Gastroesophageal sphincter (tissue), 4 donors: ENCODE results near the gene TEN1. TPM values are rescaled to one million over a fixed set of nuclear protein-coding genes. Genes with fewer than 3 reads are reported as not detected.

Source experiments
- ATAC-seq: fragments of 150-250 bp; one replicate; pipeline ENCODE4 v1.9.1; 2016; ENCODE audit warnings: mild to moderate bottlenecking, moderate library complexity
- H3K27ac ChIP-seq, 4 donors: fragments of 200-600 bp; sonication (generic) in 3 of 4; 1 replicate in 3 of 4; 2 replicates in 1 of 4; pipeline ENCODE4 v1.5.1; 2016 to 2019
- H3K27me3 ChIP-seq: fragments of 200-600 bp; sonication (generic); one replicate; pipeline ENCODE4 v1.5.1; 2019
- H3K36me3 ChIP-seq, 2 donors: fragments of 200-600 bp; sonication (generic); one replicate each; pipeline ENCODE4 v1.5.1; 2019; ENCODE audit warnings: control low read depth in 1 of 2
- H3K4me1 ChIP-seq, 3 donors: fragments of 200-600 bp; sonication (generic); 1 replicate in 2 of 3; 2 replicates in 1 of 3; pipeline ENCODE4 v1.5.1; 2016 to 2019; ENCODE audit warnings: control low read depth in 2 of 3
- H3K4me3 ChIP-seq, 2 donors: fragments of 200-600 bp; sonication (generic); one replicate each; pipeline ENCODE4 v1.5.1; 2019; ENCODE audit warnings: mild to moderate bottlenecking in 1 of 2, moderate library complexity in 1 of 2
- H3K9me3 ChIP-seq, 3 donors: fragments of 200-600 bp; sonication (generic); one replicate each; pipeline ENCODE4 v1.5.1; 2017 to 2019; ENCODE audit warnings: control low read depth in 2 of 3
- CTCF ChIP-seq, 4 experiments: fragments of 200-600 bp in 2 of 4; fragments of 450-650 bp in 2 of 4; sonication (generic) in 1 of 4; IDR thresholded peaks; one replicate each; pipeline ENCODE4 v1.5.1; 2017 to 2019; ENCODE audit warnings: antibody characterized with exemption in 4 of 4, mild to moderate bottlenecking in 2 of 4, moderate library complexity in 2 of 4
- EP300 ChIP-seq: sonication (generic); formaldehyde crosslinking; IDR thresholded peaks from one replicate; pipeline ENCODE4 v1.6.1; 2017; ENCODE audit warnings: antibody characterized with exemption, mild to moderate bottlenecking
- POLR2A ChIP-seq, 2 donors: fragments of 450-650 bp; IDR thresholded peaks; one replicate each; pipeline ENCODE4 v1.6.1; 2017; ENCODE audit warnings: antibody characterized with exemption in 2 of 2, mild to moderate bottlenecking in 2 of 2, moderate library complexity in 1 of 2
- POLR2AphosphoS5 ChIP-seq: sonication (generic); formaldehyde crosslinking; IDR thresholded peaks from one replicate; pipeline ENCODE4 v1.6.1; 2017; ENCODE audit warnings: antibody characterized with exemption
- WGBS, 2 donors: methylation state at CpG; one replicate each; pipeline ENCODE4 v1.1.5; 2018; ENCODE audit warnings: low coverage in 1 of 2; 5-methylcytosine and 5-hydroxymethylcytosine counted together
- total RNA-seq, 4 donors: library from RNA; depleted of rRNA; stranded (reverse); fragments of >200 nt; gene quantifications; one replicate each; pipeline ENCODE4 v1.1.0, GENCODE V29; 2016

Gene TEN1
- total RNA-seq, 4 donors from 2014 or later, result 6.7 to 12.8 (median 7.9) TPM

- no peak for ATAC-seq
- H3K36me3 ChIP-seq, result peaks cover 0 to 100% of the 10 kb centered on the region in 2 donors
- H3K27me3 ChIP-seq, result no peaks in the 10 kb centered on the region
- no peak overlapping the region for H3K4me3 ChIP-seq
- no peak overlapping the region for H3K27ac ChIP-seq
- no peaks in the 10 kb centered on the region for H3K4me1 ChIP-seq
- H3K9me3 ChIP-seq, result no peaks in the 10 kb centered on the region
- TF ChIP-seq POLR2AphosphoS5, result no peak
- WGBS, 2 donors, result 84% methylated on average over 3 of the region's 3 CpGs; no CpG with 5 or more reads in 1 of the 2 donors
These were observed 70.2 kb downstream of the TEN1 start for GRCh38 chr17:76049239-76049638.

- H3K27me3 ChIP-seq, result no peaks in the 10 kb centered on the region
- no peak for ATAC-seq
- no peaks in the 10 kb centered on the region for H3K4me1 ChIP-seq
- WGBS, 2 donors, result 77 to 88% methylated on average over 3 to 14 of the region's 15 CpGs
- no peak overlapping the region for H3K4me3 ChIP-seq
- no peak for TF ChIP-seq POLR2A (IDR thresholded peaks at IDR 0.05)
- no peak for TF ChIP-seq POLR2AphosphoS5
- no peak for TF ChIP-seq CTCF (IDR thresholded peaks at IDR 0.05)
- TF ChIP-seq EP300, result no peak
- H3K9me3 ChIP-seq, result no peaks in the 10 kb centered on the region
- H3K27ac ChIP-seq, result no peak overlapping the region
- peaks cover 0 to 100% of the 10 kb centered on the region in 2 donors for H3K36me3 ChIP-seq
These were observed 70.9 kb downstream of the TEN1 start for GRCh38 chr17:76049836-76050537.

Other genes starting within 250 kb of the TEN1 start
- 10 to 100 TPM; 13.7 to 23.2 (median 20.4) TPM for gene GALK1, start 214.0 kb upstream of the TEN1 start, total RNA-seq
- 10 to 100 TPM in 3 of 4 donors, 1 to 10 TPM in 1; 9.8 to 41.6 (median 21.0) TPM for gene UNK, start 194.4 kb upstream of the TEN1 start, total RNA-seq
- 10 to 100 TPM in 1 of 4 donors, 1 to 10 TPM in 3; 2.6 to 10.8 (median 5.6) TPM for gene UNC13D, start 134.8 kb upstream of the TEN1 start, total RNA-seq
- 10 to 100 TPM; 50.0 to 83.9 (median 57.6) TPM for gene WBP2, start 123.9 kb upstream of the TEN1 start, total RNA-seq
- gene TRIM47, start 100.7 kb upstream of the TEN1 start, total RNA-seq, result 100 to 1,000 TPM in 1 of 4 donors, 10 to 100 TPM in 3; 21.0 to 146 (median 40.8) TPM
- gene TRIM65, start 82.3 kb upstream of the TEN1 start, total RNA-seq, result 10 to 100 TPM; 18.7 to 34.4 (median 31.2) TPM
- 10 to 100 TPM; 18.4 to 69.6 (median 44.3) TPM for gene MRPL38, start 74.4 kb upstream of the TEN1 start, total RNA-seq
- 10 to 100 TPM in 1 of 4 donors, 1 to 10 TPM in 3; 4.6 to 20.2 (median 7.7) TPM for gene FBF1, start 38.2 kb upstream of the TEN1 start, total RNA-seq
- 10 to 100 TPM; 45.9 to 63.4 (median 54.2) TPM for gene ACOX1, start 74 bp upstream of the TEN1 start, total RNA-seq
- 1 to 10 TPM in 3 of 4 donors, not detected in 1; 1.2 to 5.6 (median 2.3) TPM for gene CDK3, start 21.6 kb downstream of the TEN1 start, total RNA-seq
- gene EVPL, start 48.1 kb downstream of the TEN1 start, total RNA-seq, result 1 to 10 TPM; 1.3 to 6.1 (median 3.1) TPM
- 10 to 100 TPM; 43.0 to 63.8 (median 48.7) TPM for gene SRP68, start 93.3 kb downstream of the TEN1 start, total RNA-seq
- gene GALR2, start 95.5 kb downstream of the TEN1 start, total RNA-seq, result not detected
- gene ZACN, start 99.9 kb downstream of the TEN1 start, total RNA-seq, result not detected
- 100 to 1,000 TPM in 1 of 4 donors, 10 to 100 TPM in 3; 69.3 to 107 (median 83.9) TPM for gene EXOC7, start 124.5 kb downstream of the TEN1 start, total RNA-seq
- gene FOXJ1, start 162.0 kb downstream of the TEN1 start, total RNA-seq, result not detected